Fibroblast of villous mesenchyme (primary cell): ENCODE data around the gene R3HDM2. TPM values are rescaled to one million over a fixed set of nuclear protein-coding genes. Genes with fewer than 3 reads are reported as not detected.

ENCODE experiments used
- DNase-seq: peaks from one replicate; pipeline ENCODE4 v3.0.0-alpha.2; 2010; ENCODE audit warnings: low read depth
- H3K4me3 ChIP-seq: 2 replicates; pipeline ENCODE4 v1.5.1; 2011; ENCODE audit warnings: low read depth, mild to moderate bottlenecking, low read length
- total RNA-seq: library from RNA; depleted of rRNA; stranded (reverse); fragments of >200 nt; gene quantifications from 2 replicates; pipeline ENCODE4 v1.2.3, GENCODE V29; 2012
- TF ChIP-seq, protein P1 (sequence below): IDR thresholded peaks from 2 replicates; pipeline ENCODE4 v1.5.1; 2012; ENCODE audit warnings: low read depth, mild to moderate bottlenecking, low read length; ENCODE audit not compliant: insufficient read depth

R3HDM2 gene
- total RNA-seq, 1 donor = 19.0 TPM

- TF ChIP-seq, protein P1, sequence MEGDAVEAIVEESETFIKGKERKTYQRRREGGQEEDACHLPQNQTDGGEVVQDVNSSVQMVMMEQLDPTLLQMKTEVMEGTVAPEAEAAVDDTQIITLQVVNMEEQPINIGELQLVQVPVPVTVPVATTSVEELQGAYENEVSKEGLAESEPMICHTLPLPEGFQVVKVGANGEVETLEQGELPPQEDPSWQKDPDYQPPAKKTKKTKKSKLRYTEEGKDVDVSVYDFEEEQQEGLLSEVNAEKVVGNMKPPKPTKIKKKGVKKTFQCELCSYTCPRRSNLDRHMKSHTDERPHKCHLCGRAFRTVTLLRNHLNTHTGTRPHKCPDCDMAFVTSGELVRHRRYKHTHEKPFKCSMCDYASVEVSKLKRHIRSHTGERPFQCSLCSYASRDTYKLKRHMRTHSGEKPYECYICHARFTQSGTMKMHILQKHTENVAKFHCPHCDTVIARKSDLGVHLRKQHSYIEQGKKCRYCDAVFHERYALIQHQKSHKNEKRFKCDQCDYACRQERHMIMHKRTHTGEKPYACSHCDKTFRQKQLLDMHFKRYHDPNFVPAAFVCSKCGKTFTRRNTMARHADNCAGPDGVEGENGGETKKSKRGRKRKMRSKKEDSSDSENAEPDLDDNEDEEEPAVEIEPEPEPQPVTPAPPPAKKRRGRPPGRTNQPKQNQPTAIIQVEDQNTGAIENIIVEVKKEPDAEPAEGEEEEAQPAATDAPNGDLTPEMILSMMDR = no peak
- no peak overlapping the region for H3K4me3 ChIP-seq
- no peak for DNase-seq
These were observed 70.4 kb downstream of the R3HDM2 start for GRCh38 chr12:57360468-57360867.

GRCh38 chr12:57358646-57359045 is 72.2 kb downstream of the R3HDM2 start:
- TF ChIP-seq, protein P1 = no peak
- H3K4me3 ChIP-seq = no peak overlapping the region
- no peak for DNase-seq

DNA sequence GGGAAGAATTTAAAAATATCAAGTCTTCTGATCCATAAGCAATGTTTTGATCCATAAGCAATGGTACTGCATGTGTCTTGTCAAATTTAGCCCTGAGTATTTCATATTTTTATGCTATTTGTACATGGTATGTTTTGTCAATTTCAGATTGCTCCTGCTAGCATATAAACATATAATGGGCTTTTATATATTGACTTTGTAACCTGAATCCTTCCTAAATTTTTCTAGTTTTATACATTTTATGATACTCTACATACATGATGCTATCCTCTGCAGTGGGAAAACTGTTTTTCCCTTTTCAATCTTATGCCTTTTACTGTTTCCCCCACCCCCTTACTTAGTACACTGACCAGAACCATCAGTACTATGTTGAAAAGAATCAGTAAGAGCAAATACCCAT is 75.1 kb downstream of the R3HDM2 start:
- TF ChIP-seq, protein P1 = no peak
- no peak for DNase-seq
- H3K4me3 ChIP-seq = no peak overlapping the region

DNA sequence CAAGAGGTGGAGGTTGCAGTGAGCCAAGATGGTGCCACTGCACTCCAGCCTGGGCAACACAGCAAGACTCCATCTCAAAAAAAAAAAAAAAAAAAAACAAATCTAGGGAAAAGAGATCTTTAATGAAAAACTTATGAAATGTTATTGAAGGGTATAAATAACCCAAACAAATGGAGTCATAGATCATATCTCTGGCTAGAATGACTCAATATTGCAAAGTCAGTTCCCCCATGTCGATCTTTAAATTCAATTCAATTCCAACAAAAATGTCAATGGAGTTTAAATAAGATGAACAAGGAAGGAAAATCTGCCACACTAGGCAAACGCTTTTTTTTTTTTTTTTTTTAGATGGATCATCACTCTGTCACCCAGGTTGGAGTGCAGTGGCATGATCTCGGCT is 78.7 kb downstream of the R3HDM2 start:
- TF ChIP-seq, protein P1 = no peak
- DNase-seq = no peak
- H3K4me3 ChIP-seq = no peak overlapping the region

- TF ChIP-seq, protein P1 = no peak
- DNase-seq = no peak
- H3K4me3 ChIP-seq = no peak overlapping the region
These were observed 83.6 kb downstream of the R3HDM2 start for GRCh38 chr12:57347284-57347683.

GRCh38 chr12:57343703-57344378 is 87.0 kb downstream of the R3HDM2 start:
- H3K4me3 ChIP-seq = no peak overlapping the region
- DNase-seq = no peak
- TF ChIP-seq, protein P1 = no peak

DNA sequence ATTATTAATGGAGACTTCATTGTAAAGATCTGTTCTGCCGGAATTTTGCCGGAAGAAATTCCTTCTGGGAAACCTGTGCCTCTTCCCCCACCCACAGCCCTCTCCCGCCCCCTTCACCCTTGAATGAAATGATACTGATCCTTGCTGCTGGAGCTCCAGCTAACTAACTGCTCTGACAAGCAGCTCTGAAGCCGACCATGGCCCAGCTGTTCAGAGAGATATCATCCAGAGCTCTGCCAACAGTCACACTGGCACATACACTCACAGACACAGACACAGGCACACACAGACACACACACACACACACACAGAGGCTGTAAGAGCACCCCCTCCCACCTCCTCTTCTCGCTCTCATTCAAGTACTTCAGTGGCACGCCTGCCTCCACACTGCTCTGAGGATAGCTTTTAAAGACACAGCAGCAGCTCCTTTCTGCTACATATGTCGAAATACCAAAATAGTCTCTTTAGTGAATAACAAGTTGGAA is 88.6 kb downstream of the R3HDM2 start:
- TF ChIP-seq, protein P1 = no peak
- no peak overlapping the region for H3K4me3 ChIP-seq
- DNase-seq = peak; percentile 66
